Osteoblast (primary cell): ENCODE data around the gene CTU2. TPM values are rescaled to one million over a fixed set of nuclear protein-coding genes. Genes with fewer than 3 reads are reported as not detected.
A peak's percentile ranks its signal among the peaks of the same experiment; 100 is the strongest.

ENCODE experiments used
- DNase-seq: peaks from one replicate; pipeline ENCODE4 v3.0.0; 2011; ENCODE audit warnings: low spot score, mixed read lengths; ENCODE audit not compliant: insufficient read length; ENCODE audit errors: missing footprints
- H2AFZ ChIP-seq: 2 replicates; pipeline ENCODE4 v1.6.0; 2011; ENCODE audit warnings: mild to moderate bottlenecking, low read length
- H3K27ac ChIP-seq: 2 replicates; pipeline ENCODE4 v1.5.1; 2011; ENCODE audit warnings: mild to moderate bottlenecking, low read depth, low read length, moderate library complexity
- H3K27me3 ChIP-seq: 2 replicates; pipeline ENCODE4 v1.6.0; 2012; ENCODE audit warnings: mild to moderate bottlenecking, control low read depth, inconsistent platforms, low read length, moderate library complexity; ENCODE audit not compliant: insufficient read depth
- H3K36me3 ChIP-seq: 2 replicates; pipeline ENCODE4 v1.5.1; 2011; ENCODE audit warnings: mild to moderate bottlenecking, low read length, control low read depth, moderate library complexity; ENCODE audit not compliant: insufficient read depth
- H3K4me1 ChIP-seq: 2 replicates; pipeline ENCODE4 v1.5.1; 2011; ENCODE audit warnings: mild to moderate bottlenecking, low read length, control low read depth, moderate library complexity; ENCODE audit not compliant: insufficient read depth
- H3K4me2 ChIP-seq: 2 replicates; pipeline ENCODE4 v1.6.0; 2011; ENCODE audit warnings: mild to moderate bottlenecking, low read length; ENCODE audit not compliant: insufficient read depth
- H3K4me3 ChIP-seq: fragments of 200-600 bp; sonication (generic); 3 replicates; pipeline ENCODE4 v1.5.1; 2012; ENCODE audit warnings: mild to moderate bottlenecking, low read length, inconsistent platforms; ENCODE audit not compliant: insufficient read depth
- H3K79me2 ChIP-seq: 2 replicates; pipeline ENCODE4 v1.6.0; 2012; ENCODE audit warnings: mild to moderate bottlenecking, low read length, control low read depth, inconsistent platforms; ENCODE audit not compliant: insufficient read depth
- H3K9me3 ChIP-seq: 2 replicates; pipeline ENCODE4 v1.5.1; 2011; ENCODE audit warnings: low read depth, low read length, control low read depth
- H4K20me1 ChIP-seq: 2 replicates; pipeline ENCODE4 v1.6.0; 2012; ENCODE audit warnings: mild to moderate bottlenecking, low read length, control low read depth; ENCODE audit not compliant: insufficient read depth
- CTCF ChIP-seq: IDR thresholded peaks from 2 replicates; pipeline ENCODE4 v1.5.1; 2011; ENCODE audit warnings: mild to moderate bottlenecking, low read depth, low read length, moderate library complexity; ENCODE audit errors: extremely low read depth
- total RNA-seq: library from RNA; depleted of rRNA; stranded (reverse); fragments of >200 nt; gene quantifications from 2 replicates; pipeline ENCODE4 v1.2.3, GENCODE V29; 2012

The CTU2 gene
- total RNA-seq, 1 donor: 14.8 TPM

DNA sequence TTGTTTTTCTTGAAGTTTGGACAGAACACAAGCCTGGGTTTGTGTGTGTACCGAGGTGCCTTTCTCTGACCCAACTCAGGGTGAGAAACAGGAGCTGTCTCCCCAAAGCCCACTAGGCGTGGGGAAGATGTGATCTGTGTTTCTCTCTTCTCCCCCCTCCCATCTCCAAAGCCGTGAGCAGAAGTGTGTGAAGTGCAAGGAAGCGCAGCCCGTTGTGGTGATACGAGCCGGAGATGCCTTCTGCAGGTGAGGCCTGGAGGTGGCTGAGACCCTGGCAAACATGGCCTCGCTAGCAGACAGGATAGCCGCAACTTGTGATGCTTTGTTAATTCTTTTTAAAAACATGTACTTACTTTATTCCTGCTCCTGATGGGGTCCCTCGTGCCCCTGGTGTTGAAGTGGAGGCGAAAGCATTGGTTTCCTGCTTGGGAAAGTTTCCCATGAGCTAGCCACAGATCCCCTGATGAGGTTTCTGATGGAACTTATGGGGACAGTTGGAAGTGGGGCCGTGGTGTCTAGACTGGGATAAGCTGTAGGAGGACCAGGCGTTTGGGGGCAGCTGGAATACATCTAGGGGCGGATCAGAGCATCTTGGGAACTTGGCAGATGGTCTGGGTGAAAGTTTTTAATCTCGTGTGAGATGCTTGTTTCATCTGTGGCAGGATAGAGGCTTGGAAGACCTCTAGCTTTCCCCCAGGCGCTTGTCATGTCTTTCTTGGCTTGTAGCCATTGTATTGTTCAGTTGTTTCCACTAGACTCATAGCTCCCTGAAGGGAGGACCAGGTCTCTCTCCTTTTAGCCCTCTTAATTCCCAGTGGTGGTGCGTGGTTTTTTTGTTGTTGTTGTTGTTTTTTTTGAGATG lies 893 bp downstream of the CTU2 start:
- peaks cover 19% of the 10 kb centered on the region for H4K20me1 ChIP-seq
- DNase-seq: peak; percentile 91

GRCh38 chr16:88710556-88710955 lies 4.3 kb downstream of the CTU2 start:
- H3K4me2 ChIP-seq: no peak overlapping the region
- H3K79me2 ChIP-seq: peaks cover 64% of the 10 kb centered on the region
- H3K9me3 ChIP-seq: no peaks in the 10 kb centered on the region
- peaks cover 27% of the 10 kb centered on the region for H3K36me3 ChIP-seq
- TF ChIP-seq CTCF: no peak
- H3K27me3 ChIP-seq: no peaks in the 10 kb centered on the region
- H3K4me3 ChIP-seq: no peak overlapping the region
- peaks cover 9% of the 10 kb centered on the region for H3K4me1 ChIP-seq
- H3K27ac ChIP-seq: no peak overlapping the region
- no peak for DNase-seq
- no peak overlapping the region for H2AFZ ChIP-seq
- H4K20me1 ChIP-seq: peaks cover 29% of the 10 kb centered on the region

More for the DNA sequence above, 893 bp downstream of the CTU2 start:
- H3K9me3 ChIP-seq: no peaks in the 10 kb centered on the region
- H2AFZ ChIP-seq: peak overlapping the region; percentile 67
- peak overlapping the region; percentile 96 for H3K4me2 ChIP-seq
- peaks cover 86% of the 10 kb centered on the region for H3K79me2 ChIP-seq
- peaks cover 6% of the 10 kb centered on the region for H3K36me3 ChIP-seq
- H3K4me3 ChIP-seq: peak overlapping the region; percentile 97
- TF ChIP-seq CTCF: no peak
- H3K4me1 ChIP-seq: peaks cover 17% of the 10 kb centered on the region
- H3K27ac ChIP-seq: peak overlapping the region; percentile 73
- no peaks in the 10 kb centered on the region for H3K27me3 ChIP-seq

- Histone ChIP-seq H3K36me3 (peaks cover 40% of the 10 kb centered on the region), H3K27ac (no peak overlapping the region), H2AFZ (no peak overlapping the region), H4K20me1 (peaks cover 29% of the 10 kb centered on the region), H3K9me3 (no peaks in the 10 kb centered on the region), H3K27me3 (no peaks in the 10 kb centered on the region), H3K4me3 (no peak overlapping the region), H3K4me2 (no peak overlapping the region), H3K79me2 (peaks cover 57% of the 10 kb centered on the region), H3K4me1 (peaks cover 8% of the 10 kb centered on the region)
- DNase-seq: no peak
- TF ChIP-seq CTCF: no peak
Observed at GRCh38 chr16:88711750-88712340, 5.5 kb downstream of the CTU2 start.

- H3K4me1 ChIP-seq: peaks cover 1% of the 10 kb centered on the region
- no peak for TF ChIP-seq CTCF
- H3K27ac ChIP-seq: no peak overlapping the region
- H3K9me3 ChIP-seq: no peaks in the 10 kb centered on the region
- H2AFZ ChIP-seq: no peak overlapping the region
- no peak overlapping the region for H3K4me3 ChIP-seq
- H4K20me1 ChIP-seq: peaks cover 32% of the 10 kb centered on the region
- H3K36me3 ChIP-seq: peaks cover 47% of the 10 kb centered on the region
- H3K79me2 ChIP-seq: peaks cover 51% of the 10 kb centered on the region
- no peaks in the 10 kb centered on the region for H3K27me3 ChIP-seq
- DNase-seq: no peak
- no peak overlapping the region for H3K4me2 ChIP-seq
Observed at GRCh38 chr16:88712362-88712979, 6.2 kb downstream of the CTU2 start.
